NCI-H82 treated with DMSO at 0.1 percent for 48 hours (cell line): Measurements from ENCODE around the gene ATF7.
A peak's percentile ranks its signal among the peaks of the same experiment; 100 is the strongest.

ENCODE experiments used
- DNase-seq: peaks from one replicate; lab custom pipeline; 2025; ENCODE audit not compliant: unreplicated experiment; lab: John Stamatoyannopoulos, UW

Gene ATF7

DNA sequence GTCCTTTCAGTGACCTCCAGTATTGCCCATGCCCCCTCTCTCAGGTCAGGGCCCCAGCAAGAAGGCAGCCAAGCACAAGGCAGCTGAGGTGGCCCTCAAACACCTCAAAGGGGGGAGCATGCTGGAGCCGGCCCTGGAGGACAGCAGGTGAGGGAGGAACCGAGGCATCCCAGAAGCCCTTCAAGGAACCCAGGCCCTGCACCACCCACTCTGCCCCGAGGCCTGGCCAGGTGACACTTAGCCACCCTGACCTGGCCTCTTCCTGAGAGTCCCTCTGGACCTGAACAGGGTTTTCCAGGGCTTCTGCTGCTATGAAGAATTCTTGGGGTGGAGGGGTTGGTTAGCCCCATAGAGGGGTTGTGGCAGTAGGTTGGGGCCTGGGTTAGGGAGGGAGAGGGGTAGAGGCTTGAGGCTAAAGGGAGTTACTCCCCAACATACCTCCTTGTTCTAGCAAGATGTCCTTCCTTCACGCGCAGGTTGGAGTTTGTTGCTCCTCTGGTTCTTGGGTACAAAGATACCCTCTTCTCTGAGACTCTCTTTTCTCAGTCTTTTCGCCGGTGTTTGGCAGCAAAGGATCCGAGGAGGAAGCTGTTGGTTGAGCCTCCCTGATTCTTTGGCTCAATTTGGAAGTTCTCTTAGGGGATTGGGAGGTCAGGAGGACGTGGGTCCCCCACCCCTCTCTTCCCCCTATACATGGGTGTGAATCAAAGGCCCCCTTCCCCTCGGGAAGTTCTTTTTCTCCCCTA, 123.0 kb downstream of the ATF7 start:
- no peak for DNase-seq

DNA sequence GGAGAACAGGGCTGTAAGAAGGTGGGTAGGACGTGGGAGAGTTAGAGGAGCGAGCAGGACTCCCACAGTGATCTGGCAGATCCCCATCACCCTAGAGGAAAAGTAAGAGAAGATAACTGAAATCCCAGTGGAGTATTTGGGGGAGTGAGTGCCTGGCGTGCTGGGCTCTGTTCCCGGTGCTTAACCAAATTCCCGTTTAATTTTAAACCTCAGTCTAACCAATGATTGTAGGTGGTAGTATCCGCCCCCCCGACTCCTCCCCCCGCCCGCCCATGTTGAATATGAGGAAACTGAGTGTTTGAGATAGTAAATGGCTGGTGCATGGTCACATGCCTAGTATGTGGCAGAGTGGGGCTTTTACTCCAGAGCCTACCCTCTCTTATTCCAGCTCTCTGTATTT, 123.9 kb downstream of the ATF7 start:
- DNase-seq = no peak

DNA sequence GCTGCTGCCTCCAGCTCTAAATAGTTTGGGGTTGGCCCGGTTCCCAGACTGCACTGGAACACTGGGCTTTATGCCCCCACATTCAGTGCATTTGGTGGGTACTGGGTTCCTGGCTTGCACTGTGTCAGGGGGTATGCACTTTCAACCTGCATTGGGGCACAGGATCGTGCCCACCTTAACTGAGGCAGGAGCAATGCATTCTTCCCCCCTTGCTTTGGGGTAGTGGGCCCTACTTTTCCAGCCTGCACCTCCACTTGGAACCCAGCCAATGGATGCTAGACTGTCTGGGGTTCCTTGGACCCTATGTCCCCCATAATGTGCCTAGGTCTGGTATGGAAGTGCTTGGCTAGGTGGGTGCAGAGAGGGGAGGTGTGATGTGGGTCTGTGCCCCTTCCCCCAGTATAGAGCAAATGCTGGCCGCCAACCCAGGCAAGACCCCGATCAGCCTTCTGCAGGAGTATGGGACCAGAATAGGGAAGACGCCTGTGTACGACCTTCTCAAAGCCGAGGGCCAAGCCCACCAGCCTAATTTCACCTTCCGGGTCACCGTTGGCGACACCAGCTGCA, 124.5 kb downstream of the ATF7 start:
- no peak for DNase-seq

DNA sequence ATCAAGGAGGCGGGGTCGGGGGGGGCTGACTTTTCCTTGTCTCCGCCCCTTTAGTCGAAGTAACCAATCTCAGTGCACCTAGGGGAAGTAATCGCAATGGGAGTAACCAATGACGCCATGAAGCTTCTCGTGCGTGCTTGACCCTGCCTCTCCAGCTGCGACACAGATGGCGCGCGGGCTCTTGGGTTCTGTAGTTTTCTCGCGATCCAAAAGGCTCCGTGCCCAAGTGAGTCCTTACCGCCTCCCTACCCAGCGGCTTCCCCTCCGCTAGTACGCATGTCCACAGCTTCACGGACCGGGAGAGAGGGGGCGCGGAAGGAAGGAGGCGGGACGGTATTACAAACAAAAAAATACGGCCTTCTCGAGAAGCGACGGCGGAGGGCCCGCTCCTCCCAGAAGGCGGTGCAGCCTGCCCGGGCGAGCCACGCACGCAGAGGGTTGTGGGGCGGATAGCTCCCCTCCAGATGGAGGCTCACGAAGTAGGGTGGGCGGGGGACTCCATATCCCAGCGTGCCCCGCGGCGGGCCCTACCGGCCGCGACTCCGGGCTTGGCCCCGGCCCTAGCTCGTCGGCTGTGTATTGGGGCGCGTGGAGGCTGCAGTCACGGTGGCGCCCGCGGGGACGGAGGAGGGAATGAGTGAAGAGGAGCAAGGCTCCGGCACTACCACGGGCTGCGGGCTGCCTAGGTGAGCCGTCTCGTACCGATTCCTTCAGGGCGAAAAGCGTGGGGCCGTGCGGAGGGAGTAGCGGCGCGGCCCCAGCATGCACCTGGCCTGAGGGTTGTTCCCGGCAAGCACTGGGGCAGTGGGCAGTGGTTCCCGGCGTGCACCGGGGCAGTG, 125.2 kb downstream of the ATF7 start, which contains the start of gene TARBP2:
TSS of gene TARBP2 (plus strand) at position 508 of the 839 bp plus-strand sequence. CDS start at position 634, 126 bp downstream.
- peak; percentile 99 for DNase-seq

DNA sequence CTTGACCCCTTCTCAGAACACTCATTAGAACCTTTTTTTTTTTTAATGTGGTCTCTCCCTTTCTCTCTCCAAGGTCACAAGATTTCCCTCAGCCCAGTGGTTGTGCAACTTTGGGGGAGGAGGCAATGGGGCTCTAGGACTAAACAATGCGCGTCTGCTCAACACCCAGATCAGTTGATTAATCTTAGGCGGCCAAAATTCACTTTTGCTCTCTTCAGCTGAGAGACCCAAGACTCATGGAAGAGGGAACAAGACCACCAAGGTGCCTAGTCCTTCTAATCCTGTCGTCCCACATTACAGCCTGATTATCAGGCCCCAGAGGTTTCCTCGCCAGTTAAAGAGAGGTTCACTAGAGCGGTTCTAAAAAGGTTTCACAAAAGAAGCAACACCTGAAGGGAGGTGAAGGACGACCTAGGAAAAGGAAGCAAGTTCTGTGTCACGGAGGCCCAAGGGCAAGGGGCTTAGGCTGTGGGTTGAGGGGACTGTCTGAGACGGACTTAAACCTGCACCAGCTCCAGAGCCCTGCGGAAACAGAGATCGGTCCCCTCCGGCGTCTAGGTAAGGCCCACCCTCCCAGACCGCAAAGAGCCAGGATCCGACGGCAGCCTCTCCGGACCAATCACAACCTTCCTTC, 125.9 kb downstream of the ATF7 start:
- DNase-seq = no peak

DNA sequence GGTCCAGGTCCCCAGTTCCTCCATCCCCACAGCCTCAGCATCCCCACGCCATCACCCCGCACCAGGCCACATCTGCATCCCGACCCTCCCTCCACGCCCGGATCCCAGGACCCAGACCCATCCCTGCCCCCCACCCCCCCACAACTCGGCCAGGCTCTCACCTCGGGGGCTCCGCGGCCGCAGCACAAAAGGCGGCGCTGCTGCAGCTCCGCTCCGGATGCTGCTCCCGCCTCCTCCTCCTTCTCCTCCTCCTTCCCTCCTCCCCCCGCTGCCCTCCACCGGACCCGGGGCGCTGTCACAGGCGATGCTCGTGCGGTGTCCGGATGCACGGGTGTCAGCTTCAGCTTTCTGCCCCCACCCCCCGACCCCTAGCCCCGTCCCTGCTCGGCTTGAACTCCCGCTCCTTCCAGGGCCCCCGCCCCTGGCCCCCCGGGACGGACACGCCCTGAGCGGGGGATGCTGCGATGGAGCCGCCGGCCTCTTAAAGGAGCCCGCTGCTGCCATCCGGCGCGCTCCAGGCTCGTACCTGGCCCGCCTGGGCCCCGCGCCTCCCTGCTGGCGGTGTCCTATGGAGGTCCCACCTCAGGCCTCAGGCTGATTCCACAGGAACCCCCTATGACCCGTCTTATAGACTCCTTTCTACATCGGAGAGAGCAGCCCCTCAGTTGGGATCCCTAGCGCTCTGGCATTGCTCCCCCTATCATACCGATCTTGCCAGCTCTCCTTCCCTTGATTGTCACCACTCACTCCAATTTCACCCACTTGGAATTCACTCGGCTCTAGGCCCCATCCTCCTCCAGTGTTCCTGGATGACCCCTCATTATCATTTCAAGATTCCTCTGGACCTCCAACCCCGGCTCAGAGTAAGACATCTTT, 126.7 kb downstream of the ATF7 start, which contains the start of gene MAP3K12:
TSS of gene MAP3K12 (minus strand) at position 193 of the 876 bp plus-strand sequence. CDS start 12,067 bp downstream, outside the sequence.
- DNase-seq = no peak

DNA sequence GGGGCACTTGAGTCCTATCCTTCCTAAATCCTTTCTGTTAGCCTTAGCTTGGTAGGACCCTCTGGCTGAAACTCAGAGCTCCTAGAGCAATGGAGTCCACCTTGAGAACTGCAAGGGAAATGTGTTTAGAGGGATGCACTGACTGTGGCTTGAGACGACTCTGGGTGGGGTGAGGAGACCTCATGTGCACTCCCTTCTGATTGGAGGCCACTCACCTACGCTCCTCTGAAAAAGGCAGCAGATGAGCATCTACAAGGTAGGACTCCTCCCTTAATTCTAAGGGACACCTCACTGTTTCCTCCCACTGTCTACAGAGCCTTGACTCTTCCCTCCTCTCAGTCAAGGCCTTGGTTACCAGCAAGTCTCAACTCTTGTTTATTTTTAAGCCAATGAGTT, 127.9 kb downstream of the ATF7 start:
- no peak for DNase-seq

DNA sequence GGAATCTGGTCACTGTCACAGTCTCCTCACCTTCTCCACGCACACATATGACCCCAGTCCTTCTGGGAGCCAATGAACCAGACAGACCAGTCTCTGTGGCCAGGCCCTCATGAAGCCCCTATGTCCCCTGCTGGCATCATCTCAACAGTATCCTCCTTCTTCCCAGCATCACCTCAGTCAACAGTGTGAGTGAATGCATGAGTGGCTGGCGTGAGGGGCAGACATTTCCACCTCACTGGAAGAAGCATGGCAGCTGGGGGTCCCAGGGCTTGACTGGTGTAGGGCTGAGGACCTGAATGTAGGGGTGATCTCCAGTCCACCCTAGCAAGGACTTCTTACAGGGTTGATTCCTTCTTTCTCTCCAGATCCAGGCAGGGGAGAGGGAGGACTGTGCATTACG, 128.7 kb downstream of the ATF7 start:
- no peak for DNase-seq

DNA sequence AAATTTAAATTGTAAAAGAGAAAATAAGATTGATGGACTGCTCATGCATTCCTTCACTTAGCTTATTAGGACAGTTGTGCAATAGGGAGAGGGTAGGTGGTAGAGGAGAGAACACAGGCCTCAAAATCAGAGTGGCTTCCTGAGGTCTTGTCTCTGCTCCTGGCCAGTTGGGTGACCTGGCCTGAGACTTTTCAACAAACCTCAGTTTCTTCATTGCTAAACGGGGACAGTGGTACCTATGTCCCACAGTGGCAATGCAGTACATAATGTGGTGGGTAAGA, 129.5 kb downstream of the ATF7 start:
- DNase-seq = no peak

DNA sequence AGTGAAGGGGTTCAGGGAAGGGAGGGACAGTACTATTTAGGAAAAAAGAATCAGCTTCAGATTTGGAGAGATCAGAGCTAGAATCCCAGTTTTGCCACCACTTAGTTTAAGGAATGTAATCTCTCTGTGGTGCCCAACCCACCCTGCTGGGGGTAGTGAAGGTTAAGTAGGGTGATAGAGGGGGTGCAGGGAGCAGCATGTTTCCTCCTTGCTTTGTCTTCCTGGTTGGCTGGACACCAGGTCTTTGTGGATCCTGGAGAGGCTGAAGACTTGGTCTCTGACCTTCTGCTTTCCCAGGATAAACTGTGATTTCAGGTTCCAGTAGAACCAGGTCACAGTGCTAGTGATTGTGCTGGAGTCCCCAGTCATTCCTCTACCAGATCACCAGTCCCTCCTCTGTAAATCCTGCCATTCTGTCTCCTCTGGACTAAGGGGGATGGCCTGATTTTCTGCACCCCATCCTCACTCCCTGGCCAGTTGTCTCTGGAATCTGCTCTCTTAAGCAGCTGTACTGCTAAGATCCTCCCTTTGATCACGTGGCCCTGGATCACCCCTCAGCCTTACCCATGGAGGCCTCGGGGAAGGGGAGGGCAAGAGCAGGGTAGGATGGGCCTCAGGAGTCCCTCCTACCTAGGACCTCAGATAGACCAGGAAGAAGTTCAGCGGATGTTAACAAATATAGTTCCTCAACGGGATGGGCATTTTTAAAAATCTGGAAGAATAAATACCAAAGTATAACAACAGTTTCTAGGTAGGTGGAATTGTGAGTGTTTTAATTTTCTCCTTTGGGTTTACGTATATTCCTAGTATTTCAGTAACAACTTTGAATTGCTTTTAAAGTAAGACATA, 130.1 kb downstream of the ATF7 start:
- DNase-seq = peak; percentile 23

DNA sequence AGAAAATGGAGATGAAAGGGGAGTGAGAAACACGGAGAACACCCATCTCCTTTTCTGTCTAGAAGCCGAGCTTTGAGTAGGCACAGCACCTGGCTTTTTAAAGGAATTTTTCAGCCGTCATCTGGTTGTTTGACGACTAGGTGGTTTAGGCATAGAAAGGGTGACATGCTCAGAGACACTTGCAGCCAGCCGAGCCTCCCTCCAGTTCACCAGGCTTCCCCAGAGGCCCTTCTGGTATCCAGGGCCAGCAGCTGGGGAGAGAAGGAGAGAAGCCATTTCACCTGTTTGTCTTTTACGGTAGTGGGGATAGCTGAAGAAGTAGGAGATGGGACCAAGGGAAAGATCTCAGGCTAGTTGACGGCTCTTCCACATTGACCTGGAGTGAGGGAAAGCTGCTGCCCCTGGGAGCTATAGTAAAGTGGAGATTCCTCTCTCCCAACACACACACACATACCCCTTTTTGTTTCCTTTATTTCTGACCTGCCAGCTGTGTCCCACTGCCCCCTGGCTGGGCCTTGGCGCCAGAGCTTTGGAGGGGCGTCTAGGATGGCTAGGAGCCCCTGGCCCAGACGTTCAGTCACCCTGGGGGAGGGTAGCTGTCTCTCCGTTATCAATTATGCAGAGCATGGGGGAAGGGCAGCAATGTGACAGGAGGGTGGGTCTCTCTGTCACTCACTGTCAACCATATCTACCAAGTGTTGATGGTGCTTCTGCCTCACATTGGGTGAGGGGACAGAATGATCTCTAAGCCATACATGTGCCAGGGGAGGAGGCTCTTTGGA, 132.4 kb downstream of the ATF7 start:
- DNase-seq = no peak

DNA sequence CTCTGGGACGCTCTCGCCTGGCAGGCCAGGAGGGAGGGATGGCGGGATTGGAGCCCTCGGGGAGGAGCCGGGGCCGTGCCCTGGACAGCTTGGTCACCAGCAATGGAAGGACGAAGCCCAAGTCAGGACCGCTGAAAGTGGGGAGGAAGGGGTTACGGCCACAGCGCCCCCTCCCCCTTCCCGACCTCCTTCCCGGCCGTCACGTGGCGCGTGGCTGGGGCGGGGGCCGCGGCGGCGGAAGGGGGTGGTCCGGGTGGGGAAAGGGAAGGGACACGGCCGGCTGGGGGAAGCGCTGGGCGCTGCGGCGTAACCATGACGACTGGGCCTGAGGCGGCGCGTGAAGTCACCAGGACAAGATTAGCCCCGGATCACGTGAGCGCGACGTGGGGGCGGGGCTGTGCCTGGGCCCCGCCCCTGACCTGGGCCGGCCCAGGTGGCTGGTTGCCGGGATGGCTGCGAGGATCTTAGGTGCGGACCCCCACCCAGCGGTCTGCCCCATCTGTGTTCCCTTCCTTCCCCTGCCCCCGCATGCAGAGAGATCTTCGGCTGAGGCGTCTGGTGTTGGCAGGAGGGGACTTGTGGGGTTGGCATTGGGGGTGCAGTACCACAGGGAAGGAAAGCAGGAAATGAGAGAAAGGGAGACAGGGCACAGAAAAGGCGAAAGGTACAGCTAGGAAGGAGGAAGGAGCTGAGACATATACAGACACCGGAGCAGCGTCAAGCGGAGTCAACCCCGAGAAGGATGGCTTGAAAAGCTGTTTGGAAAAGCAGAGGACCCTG, 133.2 kb downstream of the ATF7 start:
- peak; percentile 78 for DNase-seq

DNA sequence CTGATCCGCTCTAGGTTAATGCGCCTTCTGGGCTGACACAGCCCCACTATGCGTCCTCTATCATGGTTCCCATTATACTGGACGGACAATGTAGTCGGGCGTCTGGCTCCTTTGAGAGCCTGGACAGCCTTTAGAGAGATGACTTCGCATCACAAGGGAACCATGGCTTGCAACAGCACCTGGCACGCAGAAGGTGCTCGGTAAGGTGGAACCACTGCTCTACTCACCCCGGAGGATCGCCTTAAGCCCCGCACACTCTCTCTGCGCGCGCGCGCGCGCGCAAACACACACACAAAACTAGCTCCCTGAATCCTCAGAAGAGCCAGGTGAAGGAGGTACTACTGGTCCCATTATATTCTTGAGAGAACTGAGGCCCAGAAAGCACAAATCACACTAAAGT, 134.0 kb downstream of the ATF7 start:
- no peak for DNase-seq

DNA sequence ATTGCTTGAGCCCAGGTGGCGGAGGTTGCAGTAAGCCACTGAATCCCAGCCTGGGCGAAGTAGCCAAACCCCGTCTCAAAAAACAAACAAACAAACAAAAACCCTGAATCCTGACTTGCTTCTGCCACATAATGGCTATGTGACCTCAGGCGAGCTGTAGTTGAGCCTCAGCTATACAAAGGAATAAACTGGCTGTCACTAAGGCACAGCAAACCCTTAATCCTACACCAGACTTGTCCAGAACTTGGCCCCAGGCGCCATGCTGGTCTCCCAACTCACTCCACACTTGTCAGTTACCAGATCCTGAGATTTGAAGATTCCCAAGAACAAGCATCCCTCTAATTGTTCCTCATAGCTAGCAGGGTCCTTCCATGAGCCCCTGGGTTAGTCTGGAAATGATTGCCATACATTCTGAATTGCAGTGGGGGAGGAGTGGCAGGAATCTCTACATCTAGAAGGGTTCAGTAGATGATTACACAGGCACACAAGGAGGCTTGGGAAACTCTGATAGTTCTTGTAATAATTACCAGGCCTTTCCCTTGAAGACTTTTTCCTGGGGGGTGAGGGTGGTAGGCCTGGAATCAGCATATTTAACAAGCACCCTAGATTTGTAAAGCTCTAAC, 136.8 kb downstream of the ATF7 start:
- no peak for DNase-seq

DNA sequence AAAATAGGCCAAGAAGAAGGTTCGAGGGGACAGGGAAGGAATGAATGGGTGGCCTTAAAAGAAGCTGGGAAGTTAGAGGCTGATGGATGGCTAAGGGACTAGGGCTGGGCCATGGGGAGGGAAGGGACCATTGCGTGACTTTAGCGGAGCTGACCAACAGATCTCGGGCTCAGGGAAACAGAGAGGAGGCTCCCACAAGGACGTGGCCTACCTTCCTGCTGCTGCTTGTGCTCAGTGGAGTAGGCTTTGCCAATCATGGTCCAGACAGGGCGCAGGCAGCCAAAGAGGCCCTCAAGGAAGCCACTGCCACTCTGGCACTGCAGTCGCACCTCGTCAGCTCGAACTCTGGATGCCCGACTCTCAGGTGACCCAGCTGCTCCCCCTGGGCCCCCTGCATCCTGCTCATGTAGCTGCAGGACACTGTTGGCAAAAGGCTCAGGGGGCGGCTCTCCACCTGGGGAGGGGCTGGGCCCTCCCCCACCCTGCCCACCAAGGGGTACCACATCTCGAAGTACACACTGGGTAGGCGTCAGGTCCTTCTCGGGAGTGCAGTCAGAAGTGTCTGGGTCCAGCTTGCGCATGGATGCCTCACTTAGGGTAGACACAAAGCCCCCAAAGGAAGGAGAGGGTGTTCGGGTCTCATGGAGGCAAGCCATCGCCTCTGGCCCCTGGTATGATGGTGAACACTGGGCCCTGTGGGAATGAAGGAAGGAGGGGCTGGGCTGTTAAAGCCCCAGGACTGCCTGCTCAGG, 139.3 kb downstream of the ATF7 start:
- no peak for DNase-seq

DNA sequence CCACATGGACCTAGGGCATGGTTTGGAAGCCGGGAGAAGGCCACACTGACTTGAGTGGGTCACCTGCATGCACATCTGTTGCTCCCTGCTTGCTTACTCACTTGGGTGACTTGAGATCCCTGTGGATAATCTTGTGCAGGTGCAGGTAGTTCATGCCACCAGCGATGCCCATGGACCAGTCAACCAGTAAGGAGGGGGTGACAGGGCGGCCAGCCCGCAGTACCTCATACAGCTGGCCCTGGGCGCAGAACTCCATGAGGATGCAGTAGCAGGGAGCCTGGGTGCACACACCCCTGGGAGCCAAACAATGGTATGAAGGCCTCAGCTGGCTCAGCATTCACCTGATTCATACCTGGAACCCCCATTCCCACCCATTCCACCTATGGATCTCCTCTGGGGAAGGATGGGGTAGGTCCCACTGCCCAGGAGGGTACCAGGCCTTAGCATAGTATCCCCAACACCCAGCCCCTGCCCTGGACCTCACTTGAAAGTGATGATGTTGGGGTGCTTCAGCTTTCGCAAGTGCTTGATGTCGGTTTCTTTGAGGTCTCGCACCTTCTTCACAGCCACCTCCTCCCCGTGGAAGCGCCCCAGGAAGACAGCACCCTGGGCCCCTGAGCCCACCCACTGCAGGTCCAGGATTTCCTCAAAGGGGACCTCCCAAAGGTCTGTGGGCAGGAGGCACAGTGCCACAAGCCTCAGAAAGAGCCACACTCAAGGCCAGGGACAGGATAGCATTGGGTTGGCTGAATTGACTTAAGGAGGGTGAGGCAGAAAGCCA, 140.0 kb downstream of the ATF7 start:
- DNase-seq = no peak
